ENCODE results near the gene PSMC6.
"Not testable (repeated sequence)": the region's sequence is repeated elsewhere in the genome, so short reads cannot be mapped to it uniquely, and the experiment has no call there.

Gene PSMC6

GRCh38 chr14:52723514-52724359 is 16.7 kb downstream of the PSMC6 start:
- DNase-seq (ENCODE audit: low read depth) = no peak

- no peak for DNase-seq (ENCODE audit: low read depth)
Observed at GRCh38 chr14:52724360-52724644, 17.3 kb downstream of the PSMC6 start.

- DNase-seq (ENCODE audit: low read depth) = not testable (repeated sequence)
Observed at GRCh38 chr14:52727509-52727908, 20.5 kb downstream of the PSMC6 start.

- DNase-seq (ENCODE audit: low read depth) = not testable (repeated sequence)
Observed at GRCh38 chr14:52729035-52729434, 22.0 kb downstream of the PSMC6 start.

- DNase-seq (ENCODE audit: low read depth) = no peak
Observed at GRCh38 chr14:52729585-52729924, 22.6 kb downstream of the PSMC6 start.

GRCh38 chr14:52729925-52730708 is 23.1 kb downstream of the PSMC6 start, which contains the start of gene STYX:
Gene STYX (plus strand): TSS chr14:52730166. CDS start chr14:52730475, 309 bp downstream.
- peak; percentile 99 for DNase-seq (ENCODE audit: low read depth)

- DNase-seq (ENCODE audit: low read depth) = peak; percentile 34
Observed at GRCh38 chr14:52730709-52731111, 23.7 kb downstream of the PSMC6 start.

- DNase-seq (ENCODE audit: low read depth) = no peak
Observed at GRCh38 chr14:52733824-52734223, 26.8 kb downstream of the PSMC6 start.

GRCh38 chr14:52735921-52736489 is 29.0 kb downstream of the PSMC6 start:
- no peak for DNase-seq (ENCODE audit: low read depth)

- no peak for DNase-seq (ENCODE audit: low read depth)
Observed at GRCh38 chr14:52738409-52738808, 31.4 kb downstream of the PSMC6 start.

GRCh38 chr14:52740751-52741150 is 33.8 kb downstream of the PSMC6 start:
- no peak for DNase-seq (ENCODE audit: low read depth)

GRCh38 chr14:52741865-52742264 is 34.9 kb downstream of the PSMC6 start:
- DNase-seq (ENCODE audit: low read depth) = no peak

GRCh38 chr14:52748647-52749292 is 41.8 kb downstream of the PSMC6 start:
- no peak for DNase-seq (ENCODE audit: low read depth)

- DNase-seq (ENCODE audit: low read depth) = no peak
Observed at GRCh38 chr14:52755607-52756316, 48.8 kb downstream of the PSMC6 start.

- DNase-seq (ENCODE audit: low read depth) = no peak
Observed at GRCh38 chr14:52759145-52759544, 52.1 kb downstream of the PSMC6 start.

- DNase-seq (ENCODE audit: low read depth) = not testable (repeated sequence)
Observed at GRCh38 chr14:52762923-52763322, 55.9 kb downstream of the PSMC6 start.

GRCh38 chr14:52767058-52767833 is 60.2 kb downstream of the PSMC6 start:
- no peak for DNase-seq (ENCODE audit: low read depth)

GRCh38 chr14:52769887-52770286 is 62.9 kb downstream of the PSMC6 start:
- DNase-seq (ENCODE audit: low read depth) = peak; percentile 13

GRCh38 chr14:52776816-52777215 is 69.8 kb downstream of the PSMC6 start:
- DNase-seq (ENCODE audit: low read depth) = no peak
